H1 (cell line): ENCODE data around the gene NR5A1. TPM values are rescaled to one million over a fixed set of nuclear protein-coding genes. Genes with fewer than 3 reads are reported as not detected.

Experiments used
- CTCF ChIA-PET: fragments of 300-600 bp; sonication (Branson Sonifier 250); formaldehyde crosslinking; loops from one replicate; lab custom pipeline; 2021; ENCODE audit not compliant: partially characterized antibody; lab: Charles Lee
- POLR2A ChIA-PET: fragments of 300-600 bp; sonication (Branson Sonifier 250); formaldehyde crosslinking; loops from one replicate; lab custom pipeline; 2021; ENCODE audit warnings: inconsistent platforms; ENCODE audit not compliant: partially characterized antibody; lab: Charles Lee
- DNase-seq, 2 experiments: peaks; one replicate each; pipeline versions ENCODE4 v3.0.0 to v3.0.0-alpha.2; 2010 to 2022; ENCODE audit warnings: low spot score in 2 of 2, low read depth in 1 of 2, mixed read lengths in 1 of 2
- FAIRE-seq: peaks from 2 replicates; lab custom pipeline; 2011; peaks lifted over from hg19 to GRCh38; lab: Jason Lieb, UNC
- H2AFZ ChIP-seq: 2 replicates; pipeline ENCODE4 v1.8.1; 2012; ENCODE audit warnings: low read length, inconsistent platforms
- H2AK5ac ChIP-seq: 2 replicates; pipeline ENCODE4 v1.6.1; 2013; ENCODE audit warnings: low read depth, low read length
- H2BK120ac ChIP-seq: replicated peaks from 2 replicates; pipeline ENCODE3; 2013; ENCODE audit warnings: low read depth, low read length, inconsistent platforms
- H2BK12ac ChIP-seq: 2 replicates; pipeline ENCODE4 v1.6.1; 2013; ENCODE audit warnings: low read depth, low read length
- H2BK15ac ChIP-seq: 2 replicates; pipeline ENCODE4 v1.6.1; 2013; ENCODE audit warnings: low read length
- H2BK20ac ChIP-seq: 2 replicates; pipeline ENCODE4 v1.6.1; 2013; ENCODE audit warnings: low read length
- H2BK5ac ChIP-seq: 2 replicates; pipeline ENCODE4 v1.6.1; 2013; ENCODE audit warnings: low read depth, low read length
- H3K14ac ChIP-seq: 2 replicates; pipeline ENCODE4 v1.6.1; 2013; ENCODE audit warnings: inconsistent platforms; ENCODE audit not compliant: insufficient read length
- H3K18ac ChIP-seq: 2 replicates; pipeline ENCODE4 v1.6.1; 2013; ENCODE audit warnings: low read length; ENCODE audit errors: extremely low read depth
- H3K23ac ChIP-seq: 2 replicates; pipeline ENCODE4 v1.6.1; 2013; ENCODE audit warnings: inconsistent platforms; ENCODE audit not compliant: insufficient read length
- H3K23me2 ChIP-seq: 2 replicates; pipeline ENCODE4 v1.6.1; 2013; ENCODE audit warnings: low read depth, low read length
- H3K27ac ChIP-seq: 2 replicates; pipeline ENCODE4 v1.6.1; 2011; ENCODE audit warnings: low read depth, low read length, inconsistent platforms
- H3K27me3 ChIP-seq, 4 experiments: replicated peaks in 1 of 4; 1 replicate in 1 of 4; 2 replicates in 3 of 4; pipeline versions ENCODE4 v1.6.1 to v1.8.1; 2011 to 2013; ENCODE audit warnings: low read length in 3 of 4, mild to moderate bottlenecking in 3 of 4, inconsistent platforms in 2 of 4, mixed read lengths in 2 of 4, moderate library complexity in 1 of 4; ENCODE audit not compliant: control insufficient read depth in 3 of 4, insufficient read depth in 3 of 4; ENCODE audit errors: extremely low read depth in 1 of 4
- H3K36me3 ChIP-seq, 4 experiments: 2 replicates each; pipeline versions ENCODE4 v1.6.1 to v1.8.1; 2011 to 2013; ENCODE audit warnings: mild to moderate bottlenecking in 4 of 4, low read length in 3 of 4, moderate library complexity in 2 of 4, control low read depth in 1 of 4, inconsistent platforms in 1 of 4; ENCODE audit not compliant: insufficient read depth in 4 of 4, control insufficient read depth in 2 of 4
- H3K4ac ChIP-seq: replicated peaks from 2 replicates; pipeline ENCODE3; 2013; ENCODE audit warnings: low read length, low read depth, mixed read lengths, inconsistent platforms; ENCODE audit not compliant: insufficient read length
- H3K4me1 ChIP-seq, 4 experiments: replicated peaks in 1 of 4; 1 replicate in 1 of 4; 2 replicates in 3 of 4; pipeline versions ENCODE4 v1.6.1 to v1.8.1; 2011 to 2013; ENCODE audit warnings: low read length in 3 of 4, inconsistent platforms in 2 of 4, mixed read lengths in 1 of 4; ENCODE audit not compliant: insufficient read depth in 4 of 4, control insufficient read depth in 3 of 4
- H3K4me2 ChIP-seq, 2 experiments: 2 replicates each; pipeline versions ENCODE4 v1.6.1 to v1.8.1; 2011 to 2013; ENCODE audit warnings: low read depth in 2 of 2, low read length in 2 of 2, control low read depth in 1 of 2, inconsistent platforms in 1 of 2, mild to moderate bottlenecking in 1 of 2; ENCODE audit not compliant: insufficient read depth in 1 of 2
- H3K4me3 ChIP-seq, 4 experiments: fragments of 200-600, 300-600 bp in 1 of 4; sonication (generic), shearing (Covaris generic), sonication (Bioruptor Twin) in 1 of 4; 2 replicates each; pipeline versions ENCODE4 v1.5.1 to v1.8.1; 2011 to 2016; ENCODE audit warnings: low read length in 4 of 4, low read depth in 3 of 4, control low read depth in 2 of 4, inconsistent platforms in 2 of 4, mild to moderate bottlenecking in 2 of 4, mixed read lengths in 1 of 4, moderate library complexity in 1 of 4; ENCODE audit not compliant: insufficient read depth in 2 of 4; ENCODE audit errors: extremely low read depth in 1 of 4
- H3K56ac ChIP-seq: replicated peaks from 2 replicates; pipeline ENCODE3; 2013; ENCODE audit warnings: low read depth, mild to moderate bottlenecking, mixed read lengths, low read length, inconsistent platforms; ENCODE audit not compliant: insufficient read length
- H3K79me1 ChIP-seq: 2 replicates; pipeline ENCODE4 v1.6.1; 2013; ENCODE audit warnings: low read depth, low read length, control low read depth
- H3K79me2 ChIP-seq, 2 experiments: 2 replicates each; pipeline versions ENCODE4 v1.6.1 to v1.8.1; 2012 to 2013; ENCODE audit warnings: low read length in 2 of 2, mild to moderate bottlenecking in 2 of 2, inconsistent platforms in 1 of 2; ENCODE audit not compliant: insufficient read depth in 2 of 2, control insufficient read depth in 1 of 2
- H3K9ac ChIP-seq, 4 experiments: replicated peaks in 1 of 4; 1 replicate in 1 of 4; 2 replicates in 3 of 4; pipeline versions ENCODE4 v1.6.1 to v1.8.1; 2011 to 2013; ENCODE audit warnings: low read depth in 3 of 4, low read length in 3 of 4, control low read depth in 2 of 4, mild to moderate bottlenecking in 2 of 4, moderate library complexity in 2 of 4, inconsistent platforms in 1 of 4; ENCODE audit errors: extremely low read depth in 1 of 4
- H3K9me3 ChIP-seq, 2 experiments: 2 replicates each; pipeline versions ENCODE4 v1.6.1 to v1.8.1; 2012 to 2013; ENCODE audit warnings: mild to moderate bottlenecking in 2 of 2, moderate library complexity in 2 of 2, control low read depth in 1 of 2, inconsistent platforms in 1 of 2, low read depth in 1 of 2, low read length in 1 of 2, mixed read lengths in 1 of 2; ENCODE audit not compliant: insufficient read depth in 2 of 2
- H4K20me1 ChIP-seq, 2 experiments: replicated peaks in 1 of 2; 2 replicates each; pipeline versions ENCODE3 to v1.8.1; 2011 to 2013; ENCODE audit warnings: inconsistent platforms in 2 of 2, low read length in 2 of 2, mild to moderate bottlenecking in 1 of 2; ENCODE audit not compliant: insufficient read depth in 2 of 2, control insufficient read depth in 1 of 2
- H4K5ac ChIP-seq: 2 replicates; pipeline ENCODE4 v1.6.1; 2013; ENCODE audit warnings: low read length, low read depth, mixed read lengths, inconsistent platforms; ENCODE audit not compliant: insufficient read length
- H4K8ac ChIP-seq: 2 replicates; pipeline ENCODE4 v1.8.0; 2013; ENCODE audit warnings: mild to moderate bottlenecking, moderate library complexity, low read length, inconsistent platforms; ENCODE audit not compliant: insufficient read depth; ENCODE audit errors: extremely low read depth
- H4K91ac ChIP-seq: replicated peaks from 2 replicates; pipeline ENCODE3; 2013; ENCODE audit warnings: low read length, mixed read lengths, inconsistent platforms; ENCODE audit not compliant: insufficient read length
- CTBP2 ChIP-seq: IDR thresholded peaks from 2 replicates; pipeline ENCODE4 v1.7.0; 2011; ENCODE audit warnings: borderline replicate concordance, mild to moderate bottlenecking, moderate library complexity, mixed read lengths, low read length; ENCODE audit not compliant: insufficient read depth, insufficient read length
- EP300 ChIP-seq, 2 experiments: IDR thresholded peaks; 1 replicate in 1 of 2; 2 replicates in 1 of 2; pipeline ENCODE4 v1.6.1; 2011 to 2012; ENCODE audit warnings: low read depth in 2 of 2, low read length in 2 of 2, mild to moderate bottlenecking in 2 of 2, borderline replicate concordance in 1 of 2, inconsistent platforms in 1 of 2, moderate library complexity in 1 of 2
- HDAC6 ChIP-seq: IDR thresholded peaks from one replicate; pipeline ENCODE4 v1.7.1; 2012; ENCODE audit warnings: low read depth, mild to moderate bottlenecking, inconsistent platforms, low read length, moderate library complexity
- JUN ChIP-seq: IDR thresholded peaks from 2 replicates; pipeline ENCODE4 v1.6.1; 2011; ENCODE audit warnings: low read depth, mild to moderate bottlenecking, improper control_type of control experiment, low read length
- KDM4A ChIP-seq: IDR thresholded peaks from one replicate; pipeline ENCODE4 v1.7.1; 2012; ENCODE audit warnings: low read depth, mild to moderate bottlenecking, moderate library complexity, low read length, inconsistent platforms; ENCODE audit not compliant: severe bottlenecking
- NRF1 ChIP-seq: IDR thresholded peaks from 2 replicates; pipeline ENCODE4 v1.6.1; 2011; ENCODE audit warnings: mild to moderate bottlenecking, low read depth, low read length, improper control_type of control experiment
- POLR2AphosphoS5 ChIP-seq: IDR thresholded peaks from 2 replicates; pipeline ENCODE4 v1.6.1; 2011; ENCODE audit warnings: low read depth, low read length
- WGBS, 2 experiments: shearing (Covaris generic) in 1 of 2; methylation state at CpG; one replicate each; pipeline versions ENCODE4 v1.1.6 to v1.1.7; 2013 to 2015; ENCODE audit warnings: low lambda C conversion rate in 2 of 2, mixed read lengths in 2 of 2, inconsistent platforms in 1 of 2, low coverage in 1 of 2, missing lambda C conversion rate in 1 of 2; ENCODE audit not compliant: insufficient replicate concordance in 2 of 2, insufficient coverage in 1 of 2, insufficient read length in 1 of 2; ENCODE audit errors: extremely low coverage in 1 of 2, missing lambda C conversion rate in 1 of 2; 5-methylcytosine and 5-hydroxymethylcytosine counted together
- polyA plus RNA-seq, 7 experiments: library from polyadenylated mRNA; depleted of rRNA in 3 of 7; stranded (reverse) in 5 of 7; unstranded in 2 of 7; fragments of >200 nt in 5 of 7; fragments of 200-250 nt in 2 of 7; gene quantifications; 1 replicate in 5 of 7; 2 replicates in 1 of 7; 4 replicates in 1 of 7; pipeline versions ENCODE4 v1.2.1 to v1.2.3, GENCODE V29; 2011 to 2013; ENCODE audit warnings: missing spikeins in 2 of 7, mixed read lengths in 2 of 7
- total RNA-seq: library from RNA; stranded (reverse); fragmentation: NEBNext Ultra II Directional; extraction: Animal tissue kit (Norgen Biotek cat#: 25700); gene quantifications from 2 replicates; pipeline ENCODE4 v1.2.1, GENCODE V29; 2021
- TF ChIP-seq, protein P1 (sequence below): IDR thresholded peaks from 2 replicates; pipeline ENCODE4 v1.6.1; 2011; ENCODE audit warnings: low read length, improper control_type of control experiment
- TF ChIP-seq, protein P2 (sequence below): IDR thresholded peaks from 2 replicates; pipeline ENCODE4 v1.6.1; 2012; ENCODE audit warnings: inconsistent platforms

Gene NR5A1
- total and polyA plus RNA-seq, 2 of the 8 experiments (the other 6 are each of a cell fraction or from before 2014, with no cell fraction given), result 0.29 to 0.58 TPM

DNA sequence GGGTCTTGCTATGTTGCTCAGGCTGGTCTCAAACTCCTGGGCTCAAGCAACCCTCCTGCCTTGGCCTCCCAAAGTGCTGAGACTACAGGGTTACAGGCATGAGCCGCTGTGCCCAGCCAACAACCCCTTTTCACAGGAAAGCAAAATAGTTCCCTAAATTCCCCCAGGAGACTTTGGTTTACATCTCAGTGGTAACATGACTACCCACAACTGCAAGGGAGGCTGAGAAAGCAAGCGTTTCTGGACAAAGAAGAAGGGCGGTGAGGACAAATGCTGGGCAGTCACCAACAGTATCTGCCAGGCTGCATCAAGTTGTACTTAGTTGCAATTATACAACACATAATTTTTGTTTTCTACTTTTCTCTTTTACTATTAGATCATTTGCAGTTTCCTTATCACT is 64.4 kb downstream of the NR5A1 start:
- Histone ChIP-seq H2BK15ac (no peak overlapping the region), H3K36me3 (no peaks in the 10 kb centered on the region)
- WGBS, 2 experiments, result 92% methylated on average over 3 of the region's 3 CpGs; no CpG with 5 or more reads in 1 of the 2 experiments
- TF ChIP-seq, protein P1, sequence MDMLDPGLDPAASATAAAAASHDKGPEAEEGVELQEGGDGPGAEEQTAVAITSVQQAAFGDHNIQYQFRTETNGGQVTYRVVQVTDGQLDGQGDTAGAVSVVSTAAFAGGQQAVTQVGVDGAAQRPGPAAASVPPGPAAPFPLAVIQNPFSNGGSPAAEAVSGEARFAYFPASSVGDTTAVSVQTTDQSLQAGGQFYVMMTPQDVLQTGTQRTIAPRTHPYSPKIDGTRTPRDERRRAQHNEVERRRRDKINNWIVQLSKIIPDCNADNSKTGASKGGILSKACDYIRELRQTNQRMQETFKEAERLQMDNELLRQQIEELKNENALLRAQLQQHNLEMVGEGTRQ, result no peak
- TF ChIP-seq JUN, result no peak
- no peak for TF ChIP-seq EP300 (IDR thresholded peaks at IDR 0.05; ENCODE audit: borderline replicate concordance in 1 of 2, low read depth in 2 of 2, low read length in 2 of 2)
- no peak for TF ChIP-seq KDM4A
- TF ChIP-seq NRF1, result no peak
- TF ChIP-seq, protein P2, sequence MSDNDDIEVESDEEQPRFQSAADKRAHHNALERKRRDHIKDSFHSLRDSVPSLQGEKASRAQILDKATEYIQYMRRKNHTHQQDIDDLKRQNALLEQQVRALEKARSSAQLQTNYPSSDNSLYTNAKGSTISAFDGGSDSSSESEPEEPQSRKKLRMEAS, result no peak
- TF ChIP-seq HDAC6, result no peak
- TF ChIP-seq CTBP2, result no peak
- TF ChIP-seq POLR2AphosphoS5, result no peak
- TF ChIP-seq, all 59 proteins: peak for 0
- no peak for DNase-seq
- no peaks in the 10 kb centered on the region; a peak in 1 of 7 replicates for H3K27me3 ChIP-seq
- H2BK120ac ChIP-seq, result no peak overlapping the region
- no peak overlapping the region for H2AK5ac ChIP-seq
- ChIA-PET CTCF (interaction anchor here (0.9 to 9.8 kb wide), 4 partner anchors 13 to 90 kb away, joined by 3 to 87 read pairs (median 4); partner anchors contain the start of gene PSMB7), POLR2A (no interaction called here)
- no peaks in the 10 kb centered on the region for H3K79me1 ChIP-seq
- H3K18ac ChIP-seq, result no peak overlapping the region
- no peak overlapping the region for H2BK5ac ChIP-seq
- no peak overlapping the region for H2BK12ac ChIP-seq
- H2AFZ ChIP-seq, result no peak overlapping the region
- no peak overlapping the region for H3K4me3 ChIP-seq
- H4K20me1 ChIP-seq, result no peaks in the 10 kb centered on the region
- H4K91ac ChIP-seq, result no peak overlapping the region
- no peaks in the 10 kb centered on the region for H3K79me2 ChIP-seq
- no peak overlapping the region for H2BK20ac ChIP-seq
- H3K23ac ChIP-seq, result no peak overlapping the region
- H3K4me2 ChIP-seq, result no peak overlapping the region
- H3K14ac ChIP-seq, result no peak overlapping the region
- no peak for FAIRE-seq
- H3K23me2 ChIP-seq, result no peaks in the 10 kb centered on the region
- no peak overlapping the region for H3K56ac ChIP-seq
- H4K8ac ChIP-seq, result no peak overlapping the region
- no peak overlapping the region for H3K4ac ChIP-seq
- H3K4me1 ChIP-seq, result peaks cover 0 to 4% (median 0%) of the 10 kb centered on the region in 4 experiments; a peak in 1 of 7 replicates
- no peak overlapping the region for H3K9ac ChIP-seq
- no peak overlapping the region for H4K5ac ChIP-seq
- H3K9me3 ChIP-seq, result no peaks in the 10 kb centered on the region
- H3K27ac ChIP-seq, result no peak overlapping the region
